Stimulated activated CD8-positive, alpha-beta memory T cell treated with anti-CD3 and anti-CD28 coated beads, Interleukin-2, amount 100 ng/mL, for 1 hour (primary cell): Measurements from ENCODE around the gene MTLN.
"Not testable (repeated sequence)": the region's sequence is repeated elsewhere in the genome, so short reads cannot be mapped to it uniquely, and the experiment has no call there.

Experiments
- DNase-seq, 2 donors: peaks; one replicate each; pipeline ENCODE4 v3.0.0-alpha.2; 2020; ENCODE audit warnings: low read depth in 2 of 2

The MTLN gene

DNA sequence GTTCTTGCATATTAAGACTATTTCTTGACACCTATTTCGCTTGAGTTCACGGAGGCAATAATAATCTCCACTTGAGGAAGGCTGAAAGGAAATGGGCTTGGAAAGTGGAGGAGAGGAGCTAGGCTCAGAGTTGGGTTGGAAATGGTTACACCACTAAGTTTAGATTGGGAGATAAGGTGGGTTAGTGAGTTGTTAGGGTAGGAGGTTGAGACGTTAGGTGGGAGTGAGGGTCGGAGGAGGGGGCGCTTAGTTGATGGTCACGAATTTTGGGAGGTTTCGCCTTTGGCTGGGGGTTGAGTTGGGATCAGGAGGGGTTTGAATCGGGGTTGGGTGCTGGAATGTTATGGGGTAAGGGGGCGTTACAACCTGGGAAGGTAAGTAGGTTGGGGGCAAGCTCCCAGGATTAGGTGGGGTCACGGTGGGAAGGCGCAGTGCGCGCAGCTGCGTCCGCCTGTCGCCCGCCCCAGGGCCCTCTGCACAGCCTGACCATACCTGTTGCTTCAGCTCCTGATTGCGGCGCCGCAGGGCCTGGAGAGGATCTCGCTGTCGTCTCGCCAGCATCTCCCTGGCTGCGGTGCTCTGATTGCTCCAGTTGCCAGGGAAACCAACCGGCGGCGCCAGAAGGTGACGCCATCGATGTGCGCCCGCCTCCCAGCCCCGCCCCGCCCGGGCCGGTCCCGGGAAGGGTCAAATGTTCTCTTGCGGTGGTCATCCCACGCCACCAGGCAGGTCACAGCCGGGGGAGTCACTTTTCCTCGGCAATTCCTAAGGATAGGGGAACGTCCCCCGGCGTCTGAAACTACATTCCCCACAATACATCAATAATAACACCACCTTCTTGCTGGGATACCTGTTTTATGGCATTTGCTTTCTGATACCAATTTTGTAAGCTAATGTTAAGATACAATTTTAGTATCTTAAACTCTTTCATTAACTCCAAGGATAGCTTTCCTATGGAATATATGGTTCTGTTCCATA, 7.7 kb downstream of the MTLN start, which contains the start of gene NPHP1:
Gene NPHP1, minus strand, starts transcription at position 606 of the 978 bp plus-strand sequence. Its CDS starts 45 bp downstream, at position 561.
- peak; percentile 68 to 75 for DNase-seq

DNA sequence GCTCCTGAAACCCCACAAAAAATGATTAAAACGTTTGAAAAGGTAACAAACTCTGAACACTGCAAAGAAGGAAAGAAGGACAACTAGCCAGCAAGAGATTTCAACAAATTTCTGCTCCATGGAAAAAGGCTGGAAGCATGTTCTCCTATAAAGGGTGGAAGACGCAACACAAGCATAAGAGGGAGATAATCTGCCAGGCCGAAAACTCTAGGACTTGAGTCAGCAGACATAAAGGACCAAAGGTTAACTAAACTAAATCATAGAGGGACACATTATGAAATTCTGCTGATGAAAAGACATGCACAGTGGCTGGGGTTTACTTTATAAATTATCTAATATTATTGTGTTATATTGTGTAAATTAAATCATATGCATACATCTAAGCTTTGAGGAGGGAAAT, 14.3 kb downstream of the MTLN start:
- DNase-seq, result no peak

DNA sequence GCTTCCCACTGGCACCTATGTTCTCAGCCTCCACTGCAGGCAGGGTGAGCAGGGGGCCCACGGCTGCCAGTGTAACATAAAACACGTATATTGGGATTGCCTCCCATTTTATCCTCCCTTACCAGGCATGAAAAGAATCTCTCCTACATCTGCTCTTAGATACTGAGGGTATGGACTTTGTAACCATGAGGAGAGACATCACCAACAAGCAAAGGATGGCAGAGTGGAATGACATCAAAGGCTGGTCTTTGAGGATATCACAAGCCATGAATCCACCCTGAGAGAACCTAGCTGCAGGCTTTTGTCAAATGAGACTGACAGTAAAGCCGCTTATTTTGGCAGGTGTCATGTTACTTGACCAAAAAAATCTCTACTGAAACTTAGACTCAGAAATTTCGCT, 14.9 kb downstream of the MTLN start:
- no peak for DNase-seq

DNA sequence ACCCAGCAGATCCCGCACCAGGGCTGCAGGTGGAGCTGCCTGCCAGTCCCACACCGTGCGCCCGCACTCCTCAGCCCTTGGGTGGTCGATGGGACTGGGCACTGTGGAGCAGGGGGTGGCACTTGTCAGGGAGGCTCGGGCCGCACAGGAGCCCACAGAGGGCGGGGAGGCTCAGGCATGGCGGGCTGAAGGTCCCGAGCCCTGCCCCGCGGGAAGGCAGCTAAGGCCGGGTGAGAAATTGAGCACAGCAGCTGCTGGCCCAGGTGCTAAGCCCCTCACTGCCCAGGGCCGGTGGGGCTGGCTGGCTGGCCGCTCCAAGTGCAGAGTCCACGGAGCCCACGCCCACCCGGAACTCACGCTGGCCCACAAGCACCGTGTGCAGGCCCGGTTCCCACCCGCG, 22.2 kb downstream of the MTLN start:
- not testable (repeated sequence) for DNase-seq

DNA sequence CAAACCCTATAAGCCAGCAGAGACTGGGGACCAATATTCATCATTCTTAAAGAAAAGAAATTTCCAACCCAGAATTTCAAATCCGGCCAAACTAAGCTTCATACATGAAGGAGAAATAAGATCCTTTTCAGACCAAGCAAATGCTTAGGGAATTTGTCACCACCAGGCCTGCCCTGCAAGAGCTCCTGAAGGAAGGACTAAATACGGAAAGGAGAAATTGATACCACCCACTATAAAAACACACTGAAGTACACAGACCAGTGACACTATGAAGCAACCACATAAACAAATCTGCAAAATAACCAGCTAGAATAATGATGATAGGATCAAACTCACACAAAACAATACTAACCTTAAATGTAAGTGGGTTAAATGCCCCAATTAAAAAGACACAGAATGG, 29.9 kb downstream of the MTLN start:
- DNase-seq, result no peak

DNA sequence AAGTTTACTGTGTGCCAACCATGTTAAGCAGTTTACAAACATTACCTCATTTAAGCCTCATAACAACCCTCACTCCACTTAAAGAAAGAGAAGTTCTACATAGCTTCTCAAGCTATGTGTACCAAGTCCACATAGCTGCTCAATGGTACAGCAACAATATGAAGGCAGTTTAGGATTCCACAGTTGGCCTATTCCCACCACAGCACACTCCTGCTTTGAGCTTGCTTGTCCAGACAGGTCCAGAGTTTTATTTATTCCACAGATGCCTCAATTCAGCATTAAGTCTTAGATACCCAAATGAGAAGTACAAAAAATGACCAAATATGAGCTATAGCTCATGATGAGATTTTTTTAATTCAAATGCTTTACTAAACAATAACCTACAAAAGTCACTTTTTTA, 32.3 kb downstream of the MTLN start:
- DNase-seq, result no peak

DNA sequence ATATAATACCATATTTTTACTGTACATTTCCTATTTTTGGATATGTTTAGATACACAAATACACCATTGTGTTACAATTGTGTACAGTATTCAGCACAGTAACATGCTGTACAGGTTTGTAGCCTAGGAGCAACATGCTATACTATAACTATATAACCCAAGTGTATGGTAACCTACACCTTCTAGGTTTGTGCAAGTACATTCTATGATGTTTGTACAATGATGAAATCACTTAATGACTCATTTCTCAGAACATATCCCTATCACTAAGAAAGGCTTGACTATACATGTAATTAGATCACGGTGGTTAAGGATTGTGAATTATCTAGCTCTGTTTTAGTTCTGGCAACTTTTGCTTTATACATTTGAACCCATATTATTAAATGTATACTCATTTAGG, 38.8 kb downstream of the MTLN start:
- DNase-seq, result no peak

DNA sequence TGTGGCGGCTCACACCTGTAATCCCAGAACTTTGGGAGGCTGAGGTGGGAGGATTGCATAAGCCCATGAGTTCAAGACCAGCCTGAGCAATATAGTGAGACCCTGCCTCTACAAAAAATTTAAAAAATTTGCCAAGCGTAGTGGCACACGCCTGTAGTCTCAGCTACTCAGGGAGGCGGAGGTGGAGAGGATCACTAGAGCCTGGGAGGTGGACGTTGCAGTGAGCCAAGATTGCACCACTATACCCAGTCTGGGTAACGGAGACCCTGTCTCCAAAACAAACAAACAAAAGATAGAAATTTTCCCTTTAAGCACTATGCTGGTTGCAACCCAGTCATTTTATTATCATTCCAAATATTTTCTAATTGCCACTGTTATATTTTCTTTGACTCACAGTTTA, 39.8 kb downstream of the MTLN start:
- no peak for DNase-seq

DNA sequence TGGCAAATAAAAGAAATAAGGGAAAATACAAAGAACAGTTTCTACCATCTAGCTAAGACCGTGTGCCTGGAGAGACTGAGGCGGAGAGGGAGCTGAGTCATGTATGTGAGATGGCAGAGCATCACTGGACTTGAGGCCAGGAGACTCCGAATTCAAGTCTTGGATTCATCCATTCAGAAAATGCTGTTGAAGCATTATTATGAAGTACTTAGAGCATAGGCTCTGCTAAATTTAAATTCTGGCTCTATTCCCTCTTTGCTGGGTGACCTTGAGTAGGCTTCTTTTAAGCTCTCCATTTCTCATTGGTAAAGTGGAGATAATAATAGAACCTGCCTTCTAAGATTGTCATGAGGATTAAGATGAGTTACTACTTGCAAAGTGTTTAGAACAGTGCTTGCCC, 42.2 kb downstream of the MTLN start:
- no peak for DNase-seq

DNA sequence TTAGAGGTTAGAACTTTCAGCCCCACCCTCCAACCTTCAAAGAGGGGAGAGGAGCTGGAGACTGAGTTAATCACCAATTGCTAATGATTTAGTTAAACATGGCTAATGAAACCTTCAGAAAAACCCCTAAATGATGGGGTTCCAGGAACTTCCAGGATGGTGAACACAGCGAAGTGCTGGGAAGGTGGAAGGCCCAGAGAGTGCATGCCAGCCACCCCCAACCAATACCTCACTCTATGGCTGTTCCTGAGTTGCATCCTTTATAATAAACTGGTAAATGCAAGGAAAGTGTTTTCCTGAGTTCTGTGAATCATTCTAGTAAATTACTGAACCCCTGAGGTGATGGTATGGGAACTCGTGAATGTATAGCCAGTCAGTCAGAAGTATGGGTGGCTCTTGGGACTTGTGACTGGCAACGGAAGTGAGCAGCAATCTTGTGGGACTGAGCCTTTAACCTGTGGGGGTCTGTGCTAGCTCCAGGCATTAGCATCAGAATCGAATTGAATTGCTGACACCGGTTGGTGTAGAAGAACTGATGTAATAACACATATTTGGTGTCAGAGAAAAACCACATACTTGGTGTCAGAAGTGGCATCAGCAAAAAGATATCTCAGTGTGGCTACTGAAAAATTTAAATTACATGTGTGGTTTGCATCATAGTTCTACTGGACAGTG, 44.9 kb downstream of the MTLN start:
- no peak for DNase-seq

DNA sequence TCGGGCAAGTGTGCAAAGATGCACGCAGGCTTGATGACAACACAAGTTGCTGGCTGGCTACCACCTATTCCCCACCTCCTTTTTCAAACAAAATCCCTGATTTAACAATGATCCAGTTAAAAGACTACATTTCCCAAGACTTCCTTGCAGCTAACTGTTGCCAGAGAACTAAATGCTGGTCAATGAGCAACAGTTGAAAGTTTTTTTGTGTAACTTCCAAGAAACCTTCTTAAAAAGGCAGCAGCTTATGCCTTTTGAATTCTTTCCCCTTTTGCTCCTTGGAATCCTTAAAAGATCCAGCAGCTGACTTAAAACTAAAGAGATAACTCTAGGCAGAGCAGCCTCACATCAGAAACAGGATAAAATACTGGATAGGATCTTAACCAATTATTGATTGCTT, 46.1 kb downstream of the MTLN start:
- no peak for DNase-seq
